ENCODE measurements around the gene CARD9.

The CARD9 gene

GRCh38 chr9:136379891-136380290 lies 6.4 kb upstream of the CARD9 start:
- TF ChIP-seq CTCF (IDR thresholded peaks at IDR 0.05; ENCODE audit: insufficient read depth, low read depth, low read length, missing control alignments): no peak
- no peak for DNase-seq (ENCODE audit: low read depth)
- no peak overlapping the region for H3K4me3 ChIP-seq (ENCODE audit: low read depth, low read length)

GRCh38 chr9:136379401-136379800 lies 5.9 kb upstream of the CARD9 start:
- no peak for TF ChIP-seq CTCF (IDR thresholded peaks at IDR 0.05; ENCODE audit: insufficient read depth, low read depth, low read length, missing control alignments)
- H3K4me3 ChIP-seq (ENCODE audit: low read depth, low read length): no peak overlapping the region

GRCh38 chr9:136379003-136379287 lies 5.5 kb upstream of the CARD9 start:
- no peak for DNase-seq (ENCODE audit: low read depth)
- no peak for TF ChIP-seq CTCF (IDR thresholded peaks at IDR 0.05; ENCODE audit: insufficient read depth, low read depth, low read length, missing control alignments)
- no peak overlapping the region for H3K4me3 ChIP-seq (ENCODE audit: low read depth, low read length)

More at GRCh38 chr9:136379401-136379800, 5.9 kb upstream of the CARD9 start:
- DNase-seq (ENCODE audit: low read depth): no peak

GRCh38 chr9:136378170-136379002 lies 4.9 kb upstream of the CARD9 start:
- no peak for TF ChIP-seq CTCF (IDR thresholded peaks at IDR 0.05; ENCODE audit: insufficient read depth, low read depth, low read length, missing control alignments)
- DNase-seq (ENCODE audit: low read depth): no peak
- H3K4me3 ChIP-seq (ENCODE audit: low read depth, low read length): no peak overlapping the region

- no peak for TF ChIP-seq CTCF (IDR thresholded peaks at IDR 0.05; ENCODE audit: insufficient read depth, low read depth, low read length, missing control alignments)
- DNase-seq (ENCODE audit: low read depth): no peak
Observed at GRCh38 chr9:136377341-136378169, 4.1 kb upstream of the CARD9 start.

GRCh38 chr9:136376457-136376856 lies 3.0 kb upstream of the CARD9 start:
- DNase-seq (ENCODE audit: low read depth): no peak
- H3K4me3 ChIP-seq (ENCODE audit: low read depth, low read length): no peak overlapping the region
- no peak for TF ChIP-seq CTCF (IDR thresholded peaks at IDR 0.05; ENCODE audit: insufficient read depth, low read depth, low read length, missing control alignments)

More at GRCh38 chr9:136377341-136378169, 4.1 kb upstream of the CARD9 start:
- H3K4me3 ChIP-seq (ENCODE audit: low read depth, low read length): no peak overlapping the region

Measured in GM12865 (cell line).